HepG2 (cell line): ENCODE results near the gene SP3. TPM values are rescaled to one million over a fixed set of nuclear protein-coding genes. Genes with fewer than 3 reads are reported as not detected.

Source experiments
- ARID5B ChIP-seq: IDR thresholded peaks from 2 replicates; pipeline ENCODE4 v1.4.0; 2020; ENCODE audit warnings: mild to moderate bottlenecking, missing genetic modification reagents
- ATRX ChIP-seq: sonication (generic); formaldehyde crosslinking; IDR thresholded peaks from 2 replicates; pipeline ENCODE4 v1.4.0; 2020; ENCODE audit warnings: missing genetic modification reagents, borderline replicate concordance
- FLYWCH1 ChIP-seq: sonication (generic); formaldehyde crosslinking; IDR thresholded peaks from 2 replicates; pipeline ENCODE4 v1.8.1; 2023; ENCODE audit warnings: mild to moderate bottlenecking, missing genetic modification reagents
- HNRNPUL1 ChIP-seq: fragments of 200-400 bp; formaldehyde crosslinking; IDR thresholded peaks from 2 replicates; pipeline ENCODE4 v1.6.1; 2017; ENCODE audit warnings: low read depth, mild to moderate bottlenecking, low read length, moderate library complexity
- MBNL3 ChIP-seq: fragments of 250-450 bp; sonication (Bioruptor Pico); conservative IDR thresholded peaks from 2 replicates; pipeline ENCODE4 v1.8.0; 2022; ENCODE audit warnings: mild to moderate bottlenecking, inconsistent platforms
- MED8 ChIP-seq: sonication (generic); formaldehyde crosslinking; IDR thresholded peaks from 2 replicates; pipeline ENCODE4 v1.8.1; 2023; ENCODE audit warnings: mild to moderate bottlenecking, missing genetic modification reagents; ENCODE audit not compliant: insufficient replicate concordance
- NR2F2 ChIP-seq: IDR thresholded peaks from 2 replicates; pipeline ENCODE4 v1.6.1; 2012; ENCODE audit warnings: low read depth, inconsistent platforms, borderline replicate concordance
- PCBP1 ChIP-seq: fragments of 200-400 bp; formaldehyde crosslinking; IDR thresholded peaks from 2 replicates; pipeline ENCODE4 v1.6.1; 2017; ENCODE audit warnings: mild to moderate bottlenecking, low read depth, low read length, borderline replicate concordance
- RNF2 ChIP-seq: fragments of 450-650 bp; conservative IDR thresholded peaks from 2 replicates; pipeline ENCODE4 v1.6.1; 2016; ENCODE audit warnings: low read depth
- TCF12 ChIP-seq, 2 experiments: fragments of 450-650 bp in 1 of 2; sonication (generic) in 1 of 2; formaldehyde crosslinking in 1 of 2; IDR thresholded peaks; 2 replicates each; pipeline versions ENCODE4 v1.6.1 to v1.8.0; 2017 to 2022; ENCODE audit warnings: antibody characterized with exemption in 1 of 2, mild to moderate bottlenecking in 1 of 2, missing genetic modification reagents in 1 of 2, moderate library complexity in 1 of 2
- TIGD3 ChIP-seq: sonication (generic); formaldehyde crosslinking; IDR thresholded peaks from 2 replicates; pipeline ENCODE4 v1.5.1; 2020; ENCODE audit warnings: mild to moderate bottlenecking, missing genetic modification reagents, borderline replicate concordance
- UBTF ChIP-seq: sonication (generic); formaldehyde crosslinking; IDR thresholded peaks from 2 replicates; pipeline ENCODE4 v1.4.0; 2020; ENCODE audit warnings: mild to moderate bottlenecking, missing genetic modification reagents
- WIZ ChIP-seq: sonication (generic); formaldehyde crosslinking; IDR thresholded peaks from 2 replicates; pipeline ENCODE4 v1.5.1; 2020; ENCODE audit warnings: mild to moderate bottlenecking, missing genetic modification reagents
- ZBTB3 ChIP-seq: sonication (generic); formaldehyde crosslinking; IDR thresholded peaks from 2 replicates; pipeline ENCODE4 v1.4.0; 2020; ENCODE audit warnings: low read depth, mild to moderate bottlenecking, moderate library complexity, missing genetic modification reagents, borderline replicate concordance
- ZBTB44 ChIP-seq: sonication (generic); formaldehyde crosslinking; IDR thresholded peaks from 2 replicates; pipeline ENCODE4 v1.4.0; 2020; ENCODE audit warnings: missing genetic modification reagents
- ZMYM3 ChIP-seq: sonication (generic); formaldehyde crosslinking; IDR thresholded peaks from 2 replicates; pipeline ENCODE4 v1.5.1; 2020; ENCODE audit warnings: mild to moderate bottlenecking, missing genetic modification reagents
- ZNF253 ChIP-seq: sonication (generic); formaldehyde crosslinking; IDR thresholded peaks from 2 replicates; pipeline ENCODE4 v1.8.0; 2022; ENCODE audit warnings: mild to moderate bottlenecking, missing genetic modification reagents, borderline replicate concordance
- ZNF879 ChIP-seq: sonication (generic); formaldehyde crosslinking; IDR thresholded peaks from 2 replicates; pipeline ENCODE4 v1.8.1; 2023; ENCODE audit warnings: missing genetic modification reagents
- ZSCAN30 ChIP-seq: sonication (generic); formaldehyde crosslinking; IDR thresholded peaks from 2 replicates; pipeline ENCODE4 v1.5.0; 2020; ENCODE audit warnings: mild to moderate bottlenecking, missing genetic modification reagents
- polyA plus RNA-seq, 8 experiments: library from polyadenylated mRNA; depleted of rRNA in 3 of 8; stranded (reverse) in 7 of 8; unstranded in 1 of 8; fragments of >200 nt; fragmentation: Illumina TruSeq in 4 of 8; extraction: Trizol in 4 of 8; gene quantifications; 2 replicates each; pipeline versions ENCODE4 v1.2.1 to v1.2.3, GENCODE V29; 2011 to 2016; ENCODE audit warnings: low read depth in 4 of 8, missing spikeins in 1 of 8, mixed read lengths in 1 of 8; ENCODE audit not compliant: insufficient read depth in 1 of 8
- total RNA-seq, 5 experiments: library from RNA; depleted of rRNA; stranded (reverse); fragments of >200 nt; fragmentation: Illumina TruSeq; extraction: Trizol; gene quantifications; 2 replicates each; pipeline ENCODE4 v1.2.3, GENCODE V29; 2016; ENCODE audit warnings: low read depth in 1 of 5

The SP3 gene
- total and polyA plus RNA-seq, 2 of the 13 experiments (the other 11 are each of a cell fraction or from before 2014, with no cell fraction given): 57.3 to 132 TPM

- TF ChIP-seq TIGD3 (CRISPR knock-in tag) (0 out of 2 replicates have a peak, but pooled peaks have one; percentile 54), ZNF253 (CRISPR knock-in tag) (no peak), ZBTB44 (CRISPR knock-in tag) (0 out of 2 replicates have a peak, but pooled peaks have one; percentile 44), MBNL3 (CRISPR knock-in tag) (no peak), ATRX (CRISPR knock-in tag) (no peak), NR2F2 (peak; percentile 61; the same call in 1 of the 2 replicates), ZMYM3 (CRISPR knock-in tag) (0 out of 2 replicates have a peak, but pooled peaks have one; percentile 17), TCF12 (IDR thresholded peaks at IDR 0.05) (no peak), TCF12 (CRISPR knock-in tag; IDR thresholded peaks at IDR 0.05) (no peak; the same call in none of the 2 replicates), RNF2 (no peak), ZNF879 (CRISPR knock-in tag) (0 out of 2 replicates have a peak, but pooled peaks have one; percentile 59), FLYWCH1 (CRISPR knock-in tag) (no peak), HNRNPUL1 (no peak; the same call in 1 of the 2 replicates), WIZ (CRISPR knock-in tag) (peak; percentile 4; the same call in 1 of the 2 replicates), PCBP1 (peak; percentile 91), ZBTB3 (CRISPR knock-in tag) (no peak; the same call in 1 of the 2 replicates), MED8 (CRISPR knock-in tag) (peak; percentile 77), ZSCAN30 (CRISPR knock-in tag) (no peak), ARID5B (CRISPR knock-in tag) (0 out of 2 replicates have a peak, but pooled peaks have one; percentile 42), UBTF (CRISPR knock-in tag) (peak; percentile 99)
Measured at GRCh38 chr2:173965372-173966025, at the start of gene SP3 (continued).
